ENCODE measurements around the gene UBTD1.
A peak's percentile ranks its signal among the peaks of the same experiment; 100 is the strongest.
"Not testable (repeated sequence)": the region's sequence is repeated elsewhere in the genome, so short reads cannot be mapped to it uniquely, and the experiment has no call there.

The UBTD1 gene

DNA sequence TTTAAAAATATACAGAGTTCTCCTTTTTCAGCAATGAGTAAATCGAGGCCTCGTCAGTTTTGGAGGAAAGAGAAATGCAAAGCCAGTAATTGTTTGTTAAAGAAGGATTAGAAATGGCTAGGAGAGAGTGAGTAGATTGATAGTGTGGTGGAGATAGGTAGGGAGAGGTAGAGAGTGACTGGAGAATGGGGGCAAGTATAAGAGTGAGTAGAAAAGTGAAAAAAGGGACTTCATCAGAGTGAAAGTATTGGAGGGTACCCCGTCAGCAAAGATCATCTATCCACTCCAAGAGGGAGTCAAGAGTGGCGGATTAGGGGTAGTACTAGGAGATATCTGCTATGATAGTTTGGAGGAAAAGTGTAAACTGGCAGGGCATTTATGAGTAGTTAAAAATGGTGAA is 64.6 kb downstream of the UBTD1 start:
- no peak for DNase-seq (ENCODE audit: low read depth in 3 of 3)

DNA sequence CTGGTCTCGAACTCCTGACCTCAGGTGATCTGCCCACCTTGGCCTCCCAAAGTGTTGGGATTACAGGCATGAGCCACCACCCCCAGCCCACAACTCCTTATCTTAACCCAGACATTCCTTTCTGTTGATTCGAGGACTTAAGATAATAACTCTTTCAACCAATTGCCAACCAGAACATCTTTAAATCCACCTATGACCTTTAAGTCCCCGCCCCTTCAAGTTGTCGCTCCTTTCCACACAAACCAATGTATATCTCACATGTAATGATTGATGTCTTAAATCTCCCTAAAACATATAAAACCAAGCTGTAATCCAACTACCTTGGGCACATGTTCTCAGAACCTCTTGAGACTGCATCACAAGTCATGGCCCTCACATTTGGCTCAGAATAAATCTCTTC is 66.1 kb downstream of the UBTD1 start:
- DNase-seq (ENCODE audit: low read depth in 3 of 3): no peak

- DNase-seq (ENCODE audit: low read depth in 3 of 3): no peak
These were observed 67.7 kb downstream of the UBTD1 start for GRCh38 chr10:97566336-97566996.

GRCh38 chr10:97567891-97568290 is 69.2 kb downstream of the UBTD1 start:
- no peak for DNase-seq (ENCODE audit: low read depth in 3 of 3)

- no peak for DNase-seq (ENCODE audit: low read depth in 3 of 3)
These were observed 71.5 kb downstream of the UBTD1 start for GRCh38 chr10:97570146-97570788.

- DNase-seq (ENCODE audit: low read depth in 3 of 3): no peak
These were observed 72.2 kb downstream of the UBTD1 start for GRCh38 chr10:97570789-97571471.

GRCh38 chr10:97571622-97572021 is 72.9 kb downstream of the UBTD1 start:
- no peak for DNase-seq (ENCODE audit: low read depth in 3 of 3)

GRCh38 chr10:97572214-97572989 is 73.7 kb downstream of the UBTD1 start, which contains the start of gene ANKRD2:
Gene ANKRD2 (plus strand): TSS chr10:97572779. CDS start chr10:97572789, 10 bp downstream.
- peak; percentile 24 to 69 (median 28) for DNase-seq (ENCODE audit: low read depth in 3 of 3)

DNA sequence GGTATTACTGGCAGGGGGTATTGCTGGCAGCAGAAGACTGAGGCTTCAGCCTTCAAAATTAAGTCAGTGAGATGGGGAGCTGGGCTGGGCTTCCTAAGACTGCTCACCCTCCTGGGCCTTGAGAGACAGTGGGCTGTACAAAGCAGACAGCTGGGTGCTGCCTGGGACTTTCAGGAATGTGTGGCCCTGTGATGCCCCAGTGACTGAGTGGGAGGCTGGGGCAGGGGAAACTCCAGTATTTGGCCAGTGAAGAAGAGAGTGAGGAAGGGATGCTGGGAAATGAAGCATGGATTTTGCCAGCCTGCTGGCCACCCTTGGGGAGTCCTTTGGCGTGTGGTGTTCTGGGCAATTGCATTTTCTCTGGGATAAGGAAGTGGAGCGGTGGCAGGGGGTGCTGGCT is 74.3 kb downstream of the UBTD1 start:
- DNase-seq (ENCODE audit: low read depth in 3 of 3): no peak

DNA sequence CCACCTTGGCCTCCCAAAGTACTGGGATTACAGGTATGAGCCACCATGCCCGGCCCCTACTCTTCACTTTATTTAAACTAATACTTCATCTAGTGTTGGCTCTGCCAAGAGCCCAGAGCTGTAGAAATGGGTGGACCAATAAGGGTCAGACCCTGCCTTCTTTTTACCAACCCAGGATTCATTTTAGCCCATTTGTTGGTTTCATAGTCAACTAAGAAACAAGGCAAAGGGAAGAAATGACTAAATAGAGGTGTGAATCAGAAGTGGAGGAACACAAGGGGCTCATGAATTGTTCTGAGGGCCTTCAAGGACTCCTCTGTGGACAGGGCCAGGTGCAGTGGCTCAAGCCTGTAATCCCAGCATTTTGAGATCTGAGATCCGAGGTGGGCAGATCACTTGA is 74.9 kb downstream of the UBTD1 start:
- no peak for DNase-seq (ENCODE audit: low read depth in 3 of 3)

DNA sequence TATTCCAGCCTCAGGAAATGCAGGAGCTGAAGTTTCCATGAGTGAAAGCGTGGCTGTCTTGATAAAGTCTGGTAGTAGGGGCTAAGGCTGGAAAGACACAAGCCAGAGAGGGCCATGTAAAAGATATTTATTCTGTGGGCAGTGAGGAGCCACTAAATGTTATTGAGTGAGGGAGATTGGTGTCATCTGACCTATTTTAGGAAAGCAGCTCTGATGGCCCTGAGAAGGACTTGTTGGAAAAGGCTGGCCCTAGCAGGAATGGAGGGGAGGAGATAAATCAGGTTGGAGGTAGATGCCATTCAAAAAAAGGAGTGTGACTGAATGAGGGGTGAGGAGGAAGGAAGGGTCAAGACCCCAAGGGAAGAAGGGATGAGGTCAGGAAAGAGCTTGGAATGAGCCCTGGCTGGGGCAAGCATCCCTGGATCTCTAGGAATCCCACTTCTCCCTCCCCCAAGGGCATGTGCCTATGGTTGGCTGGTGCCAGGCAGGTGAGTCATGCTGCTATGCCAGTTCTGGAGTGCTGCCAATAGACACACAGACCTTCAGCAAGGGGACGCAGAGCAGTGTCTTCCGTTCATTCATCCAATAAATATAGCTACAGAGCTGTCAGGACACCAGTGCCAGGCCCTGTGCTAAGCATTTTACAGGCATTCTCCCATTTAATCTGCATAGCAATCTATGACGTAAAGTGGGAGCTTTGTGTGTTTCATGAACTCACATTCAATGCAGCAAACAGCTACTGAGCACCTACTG is 75.8 kb downstream of the UBTD1 start:
- no peak for DNase-seq (ENCODE audit: low read depth in 3 of 3)

GRCh38 chr10:97575127-97575668 is 76.5 kb downstream of the UBTD1 start:
- DNase-seq (ENCODE audit: low read depth in 3 of 3): no peak

DNA sequence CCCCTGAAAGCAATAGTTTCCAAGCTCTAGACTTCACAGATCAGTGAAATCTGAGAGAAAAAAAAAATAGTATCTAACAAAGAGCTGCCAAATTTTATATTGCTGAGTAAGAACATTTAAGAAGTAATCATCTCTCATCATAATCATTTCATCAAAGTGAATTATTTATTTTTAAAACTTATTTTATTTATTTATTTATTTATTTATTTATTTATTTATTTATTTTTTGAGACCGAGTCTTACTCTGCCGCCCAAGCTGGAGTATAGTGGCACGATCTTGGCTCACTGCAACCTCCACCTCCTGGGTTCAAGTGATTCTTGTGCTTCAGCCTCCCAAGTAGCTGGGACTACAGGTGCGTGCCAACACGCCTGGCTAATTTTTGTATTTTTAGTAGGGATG is 77.8 kb downstream of the UBTD1 start:
- not testable (repeated sequence) for DNase-seq (ENCODE audit: low read depth in 3 of 3)

GRCh38 chr10:97577701-97578100 is 79.0 kb downstream of the UBTD1 start:
- DNase-seq (ENCODE audit: low read depth in 3 of 3): no peak

DNA sequence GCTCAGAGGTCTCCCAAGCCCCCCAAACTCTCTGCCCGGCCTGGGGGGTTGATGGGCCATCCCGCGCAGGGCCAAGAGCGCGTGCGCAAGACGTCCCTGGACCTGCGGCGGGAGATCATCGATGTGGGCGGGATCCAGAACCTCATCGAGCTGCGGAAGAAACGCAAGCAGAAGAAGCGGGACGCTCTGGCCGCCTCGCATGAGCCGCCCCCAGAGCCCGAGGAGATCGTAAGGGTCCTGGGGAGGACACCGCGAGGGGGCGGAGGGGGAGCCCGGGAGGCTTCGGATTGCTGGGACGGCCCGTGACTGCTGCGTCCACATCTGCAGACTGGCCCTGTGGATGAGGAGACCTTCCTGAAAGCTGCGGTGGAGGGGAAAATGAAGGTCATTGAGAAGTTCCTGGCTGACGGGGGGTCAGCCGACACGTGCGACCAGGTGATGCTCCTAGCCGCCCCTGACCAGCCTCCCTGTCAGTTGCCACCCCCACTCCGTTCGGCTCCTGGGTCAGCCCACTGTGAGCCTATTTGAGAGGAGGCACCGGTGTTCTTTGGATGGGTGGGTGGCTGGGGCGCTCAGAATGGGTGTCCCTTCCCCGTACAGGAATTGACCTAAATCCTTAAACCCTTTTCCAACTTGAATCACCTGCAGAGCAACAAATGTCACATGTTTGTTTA is 79.6 kb downstream of the UBTD1 start:
- no peak for DNase-seq (ENCODE audit: low read depth in 3 of 3)

GRCh38 chr10:97580421-97581367 is 82.0 kb downstream of the UBTD1 start:
- no peak for DNase-seq (ENCODE audit: low read depth in 3 of 3)

DNA sequence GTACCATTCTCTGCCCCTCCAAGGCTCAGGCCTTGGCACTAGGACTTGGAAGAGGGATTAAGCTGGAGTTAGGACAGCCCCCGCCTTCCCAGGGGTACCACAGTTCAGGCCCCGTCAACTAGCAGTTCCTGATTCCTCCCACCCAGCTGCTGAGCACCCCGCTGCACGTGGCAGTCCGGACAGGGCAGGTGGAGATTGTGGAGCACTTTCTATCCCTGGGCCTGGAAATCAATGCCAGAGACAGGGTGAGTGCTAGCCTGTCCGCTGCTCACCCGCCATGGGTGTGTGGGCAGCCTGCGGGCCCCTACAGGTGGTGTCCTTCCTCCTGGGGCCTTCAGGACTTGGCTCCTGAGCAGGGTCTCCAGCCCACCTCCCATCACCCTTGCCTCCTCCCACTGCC is 83.4 kb downstream of the UBTD1 start:
- no peak for DNase-seq (ENCODE audit: low read depth in 3 of 3)

DNA sequence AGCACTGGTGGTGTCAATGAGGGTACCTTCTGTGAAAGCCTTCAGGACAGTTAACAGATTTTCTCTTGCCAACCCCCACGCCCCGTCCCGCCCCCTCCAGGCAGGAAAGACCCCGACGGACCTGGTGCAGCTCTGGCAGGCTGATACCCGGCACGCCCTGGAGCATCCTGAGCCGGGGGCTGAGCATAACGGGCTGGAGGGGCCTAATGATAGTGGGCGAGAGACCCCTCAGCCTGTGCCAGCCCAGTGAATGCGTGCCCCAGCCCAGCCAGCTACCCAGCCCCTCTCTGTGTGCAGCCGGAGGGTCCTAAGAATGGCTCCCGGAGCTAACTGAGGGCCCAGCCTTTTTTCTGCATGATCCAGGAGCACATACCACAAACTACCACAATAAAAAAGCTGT is 84.8 kb downstream of the UBTD1 start:
- no peak for DNase-seq (ENCODE audit: low read depth in 3 of 3)

DNA sequence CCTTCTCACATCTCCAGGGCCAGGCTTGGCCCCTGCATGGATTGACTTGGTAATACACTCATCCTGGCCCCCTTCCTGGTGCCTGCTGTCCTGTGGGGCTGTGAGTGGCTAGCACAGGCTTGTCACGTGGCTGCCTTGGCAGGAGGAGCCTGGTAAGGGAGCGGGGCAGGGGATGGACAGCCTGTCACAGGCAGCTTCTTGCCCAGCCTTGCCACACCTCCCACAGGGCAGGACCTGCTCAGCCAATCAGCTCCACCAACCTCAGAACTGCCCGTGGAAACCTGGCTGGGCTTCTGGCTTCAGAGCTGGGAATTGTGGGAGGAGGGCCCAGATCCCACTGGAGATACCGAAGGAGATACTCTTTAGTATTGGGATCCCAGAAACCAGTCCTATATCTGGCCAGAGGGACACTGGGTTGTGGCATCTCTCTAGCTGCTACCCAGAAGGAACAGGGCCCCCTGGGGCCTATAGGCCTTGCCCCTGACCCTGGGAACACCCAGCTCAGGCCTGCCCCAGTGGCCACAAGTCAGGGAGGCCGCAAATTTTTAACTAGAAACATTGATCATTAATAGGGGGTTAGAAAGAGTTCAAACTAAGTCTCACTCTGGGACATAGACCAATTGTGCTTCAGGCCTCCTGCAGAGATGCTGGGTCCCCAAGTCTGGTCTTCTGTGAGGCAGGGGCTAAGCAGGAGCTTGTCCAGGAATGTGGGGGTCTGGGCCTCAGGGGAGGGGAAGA is 85.5 kb downstream of the UBTD1 start, which contains the start of gene HOGA1:
HOGA1 (plus strand) TSS at position 330 of the 738 bp plus-strand sequence; CDS start at position 645, 315 bp downstream.
- no peak for DNase-seq (ENCODE audit: low read depth in 3 of 3)
